ENCODE measurements around the gene SLC17A3.
A peak's percentile ranks its signal among the peaks of the same experiment; 100 is the strongest.

Gene SLC17A3

GRCh38 chr6:25892877-25893276, 18.8 kb upstream of the SLC17A3 start:
- no peak for DNase-seq (ENCODE audit: low read depth in 4 of 4, low spot score in 1 of 4)

GRCh38 chr6:25889877-25890853, 16.1 kb upstream of the SLC17A3 start:
- no peak for DNase-seq (ENCODE audit: low read depth in 4 of 4, low spot score in 1 of 4)

- DNase-seq (ENCODE audit: low read depth in 4 of 4, low spot score in 1 of 4), result no peak
Observed at GRCh38 chr6:25888626-25889025, 14.6 kb upstream of the SLC17A3 start.

DNA sequence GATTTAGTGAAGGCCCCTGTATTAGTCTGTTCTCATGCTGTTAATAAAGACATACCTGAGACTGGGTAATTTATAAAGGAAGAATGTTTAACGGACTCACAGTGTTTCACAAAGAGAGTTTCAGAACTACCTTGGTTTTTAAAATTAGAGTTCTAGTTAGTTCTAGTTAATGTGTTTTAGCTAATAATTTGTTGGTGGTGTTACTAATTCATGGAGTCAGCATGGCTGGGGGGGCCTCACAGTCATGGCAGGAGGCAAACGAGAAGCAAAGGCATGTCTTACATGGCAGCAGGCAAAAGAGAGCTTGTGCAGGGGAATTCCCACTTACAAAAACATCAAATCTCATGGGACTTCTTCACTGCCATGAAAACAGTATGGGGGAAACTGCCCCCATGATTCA, 12.0 kb upstream of the SLC17A3 start:
- DNase-seq (ENCODE audit: low read depth in 4 of 4, low spot score in 1 of 4), result no peak

GRCh38 chr6:25883991-25884390, 9.9 kb upstream of the SLC17A3 start:
- DNase-seq (ENCODE audit: low read depth in 4 of 4, low spot score in 1 of 4), result no peak

DNA sequence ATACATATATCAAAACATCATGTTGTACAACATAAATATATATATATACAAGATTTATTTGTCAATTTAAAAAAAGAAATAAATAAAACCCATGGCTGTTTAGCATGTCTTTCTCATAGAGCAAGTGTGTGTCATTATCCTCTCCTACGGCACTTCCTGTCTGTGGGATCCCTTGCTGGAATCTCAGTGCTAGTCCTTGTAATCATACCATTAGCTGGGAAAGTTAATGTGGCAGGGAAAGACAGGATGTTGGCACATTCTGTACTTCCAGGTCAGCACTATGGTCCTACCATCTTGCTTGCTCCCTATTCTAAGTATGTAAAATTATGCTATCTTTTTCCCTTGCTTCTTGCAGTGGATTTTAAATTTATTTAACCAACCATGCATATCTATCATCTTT, 9.5 kb upstream of the SLC17A3 start:
- DNase-seq (ENCODE audit: low read depth in 4 of 4, low spot score in 1 of 4), result no peak

GRCh38 chr6:25882051-25882496, 8.0 kb upstream of the SLC17A3 start:
- peak in 3 of 4 experiments; percentile 1 to 4 (median 1) for DNase-seq (ENCODE audit: low read depth in 4 of 4, low spot score in 1 of 4)

DNA sequence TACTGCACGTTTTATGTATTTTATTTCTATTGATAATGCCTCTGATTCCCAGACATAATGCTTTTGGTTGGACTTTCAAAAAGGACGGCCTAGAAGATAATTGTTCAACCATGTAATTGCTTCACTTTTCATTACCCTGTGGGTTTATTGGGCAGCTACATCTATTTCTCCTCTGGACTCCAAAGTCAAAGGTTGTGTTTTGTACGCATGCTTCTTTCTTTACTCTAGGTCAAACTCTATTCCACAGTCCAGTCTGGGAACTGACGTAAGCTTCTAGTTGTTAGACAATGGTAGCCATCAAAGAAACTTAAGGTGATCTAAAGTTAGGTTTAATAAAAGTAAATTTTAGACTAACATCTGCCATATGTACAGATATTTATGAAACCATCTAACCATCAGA, 6.6 kb upstream of the SLC17A3 start:
- no peak for DNase-seq (ENCODE audit: low read depth in 4 of 4, low spot score in 1 of 4)

- no peak for DNase-seq (ENCODE audit: low read depth in 4 of 4, low spot score in 1 of 4)
Observed at GRCh38 chr6:25878721-25879322, 4.8 kb upstream of the SLC17A3 start.

DNA sequence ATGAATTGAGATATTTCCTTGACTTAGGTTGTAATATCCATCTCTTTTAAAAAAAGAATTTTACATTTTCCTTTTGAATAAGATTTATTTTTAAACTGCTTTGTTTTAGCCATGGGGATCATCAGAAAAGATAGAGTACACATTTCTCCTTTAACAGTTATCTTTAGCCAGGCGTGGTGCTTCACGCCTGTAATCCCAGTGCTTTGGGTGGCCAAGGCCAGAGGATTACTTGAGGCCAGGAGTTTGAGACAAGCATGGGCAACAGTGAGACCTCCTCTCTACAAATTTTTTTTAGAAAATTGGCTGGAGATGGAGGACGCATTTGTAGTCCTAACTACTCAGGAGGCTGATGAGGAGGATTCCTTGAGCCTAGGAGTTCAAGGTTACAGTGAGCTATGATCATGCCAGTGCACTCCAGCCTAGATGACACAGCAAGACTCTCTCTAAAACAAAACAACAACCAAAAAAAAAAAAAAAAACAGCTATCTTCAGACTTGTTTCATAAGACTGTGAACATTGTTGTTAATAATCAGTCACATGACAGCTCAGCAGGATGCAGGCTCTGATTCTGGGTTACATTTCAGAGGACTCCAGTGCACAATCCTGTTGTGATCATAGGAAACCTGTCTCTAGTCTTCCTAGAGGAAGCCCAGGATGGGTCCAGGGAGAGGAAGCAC, 2.0 kb upstream of the SLC17A3 start:
- DNase-seq (ENCODE audit: low read depth in 4 of 4, low spot score in 1 of 4), result no peak

- no peak for DNase-seq (ENCODE audit: low read depth in 4 of 4, low spot score in 1 of 4)
Observed at GRCh38 chr6:25875563-25875905, 1.5 kb upstream of the SLC17A3 start.

GRCh38 chr6:25874822-25875562, 949 bp upstream of the SLC17A3 start:
- DNase-seq (ENCODE audit: low read depth in 4 of 4, low spot score in 1 of 4), result no peak

- no peak for DNase-seq (ENCODE audit: low read depth in 4 of 4, low spot score in 1 of 4)
Observed at GRCh38 chr6:25872814-25873213, 1.2 kb downstream of the SLC17A3 start.

- no peak for DNase-seq (ENCODE audit: low read depth in 4 of 4, low spot score in 1 of 4)
Observed at GRCh38 chr6:25869840-25870239, 4.2 kb downstream of the SLC17A3 start.

DNA sequence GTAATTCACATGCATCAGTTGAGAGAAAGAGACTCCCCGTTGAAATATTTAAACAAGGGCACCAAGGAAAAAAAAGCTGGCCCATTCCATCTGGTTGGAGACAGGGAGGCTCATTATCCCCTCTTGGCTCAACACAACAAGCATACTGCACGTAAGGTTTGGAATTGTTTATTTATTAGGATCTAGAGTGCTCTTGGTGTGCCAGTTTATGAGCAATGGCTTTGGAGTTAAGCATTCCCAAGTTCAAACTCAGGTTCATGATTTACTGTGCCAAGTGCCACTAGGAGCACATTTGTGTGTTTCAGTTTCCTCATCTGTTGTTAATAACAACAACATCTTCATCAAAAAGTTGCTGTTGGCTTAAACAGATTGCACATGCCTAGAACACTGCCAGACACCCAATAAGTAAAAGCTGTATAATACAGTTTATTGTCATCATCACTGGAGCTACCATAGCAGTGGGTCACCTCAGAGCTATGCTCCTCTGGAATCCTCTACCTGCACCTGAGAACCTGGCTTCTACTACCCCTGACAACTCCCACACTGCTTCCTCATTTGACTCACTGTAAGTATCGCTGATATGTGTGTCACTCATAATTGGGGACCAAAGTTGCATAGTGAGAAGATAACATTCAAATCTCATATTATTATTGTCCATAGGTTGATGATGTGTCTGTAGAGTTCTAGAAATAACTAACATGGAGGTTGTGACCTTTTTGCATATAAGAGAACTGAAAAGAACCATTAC, 5.4 kb downstream of the SLC17A3 start:
- no peak for DNase-seq (ENCODE audit: low read depth in 4 of 4, low spot score in 1 of 4)

- DNase-seq (ENCODE audit: low read depth in 4 of 4, low spot score in 1 of 4), result no peak
Observed at GRCh38 chr6:25866011-25866410, 8.0 kb downstream of the SLC17A3 start.

DNA sequence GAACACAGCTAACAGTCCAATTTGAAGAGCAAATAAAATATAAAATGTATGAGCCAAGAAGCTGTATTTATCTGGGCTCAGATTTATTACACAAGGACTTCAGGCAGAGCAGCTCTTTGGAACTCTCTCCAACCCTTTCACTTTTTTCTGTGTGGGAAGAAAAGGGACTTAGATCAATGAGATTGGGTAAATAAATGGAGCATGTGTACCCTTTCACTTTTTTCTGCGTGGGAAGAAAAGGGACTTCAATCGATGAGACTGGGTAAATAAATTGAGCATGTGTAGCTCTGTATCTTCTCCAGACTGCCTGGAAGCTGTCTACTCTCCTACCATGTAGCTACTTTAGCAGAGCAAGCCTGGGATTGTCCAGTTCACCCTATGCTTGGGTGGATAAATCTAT, 10.7 kb downstream of the SLC17A3 start:
- DNase-seq (ENCODE audit: low read depth in 4 of 4, low spot score in 1 of 4), result no peak

- DNase-seq (ENCODE audit: low read depth in 4 of 4, low spot score in 1 of 4), result no peak
Observed at GRCh38 chr6:25862199-25862598, 11.8 kb downstream of the SLC17A3 start.

DNA sequence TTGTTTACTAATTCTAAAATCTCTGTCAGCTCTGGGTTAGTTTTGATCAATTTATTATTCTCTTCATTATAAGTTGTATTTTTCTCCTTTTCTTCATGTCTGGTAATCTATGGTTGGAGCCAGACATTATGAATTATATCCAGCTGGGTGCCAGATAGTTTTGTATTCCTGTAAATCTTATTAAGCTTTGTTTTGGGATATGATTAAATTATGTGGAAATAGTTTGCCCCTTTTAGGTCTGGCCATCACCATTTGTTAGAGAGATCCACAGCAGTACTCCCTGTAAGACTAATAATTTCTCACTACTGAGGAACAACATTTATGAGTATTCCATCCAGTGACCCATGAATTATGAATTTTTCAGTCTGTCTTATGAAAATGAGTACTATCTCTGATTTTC, 21.3 kb downstream of the SLC17A3 start:
- no peak for DNase-seq (ENCODE audit: low read depth in 4 of 4, low spot score in 1 of 4)

DNA sequence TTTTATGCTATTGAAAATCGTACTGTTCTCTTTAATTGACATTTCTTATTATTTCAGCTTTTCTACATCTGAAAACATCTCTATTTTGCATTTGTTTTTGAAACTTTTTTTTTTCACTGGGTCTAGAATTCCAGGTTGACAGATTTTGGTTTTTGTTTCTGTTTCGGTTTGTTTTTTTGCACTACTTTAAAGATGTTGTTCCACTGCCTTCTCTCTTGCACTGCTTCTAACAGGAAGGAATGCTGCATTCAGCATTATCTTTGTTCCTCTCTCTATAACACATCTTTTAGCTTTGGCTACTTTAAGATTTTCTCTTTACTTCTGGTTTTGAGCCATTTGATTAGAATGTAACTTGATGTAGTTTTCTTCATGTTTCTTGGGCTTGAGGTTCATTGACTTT, 22.1 kb downstream of the SLC17A3 start:
- DNase-seq (ENCODE audit: low read depth in 4 of 4, low spot score in 1 of 4), result no peak

GRCh38 chr6:25844518-25844917, 29.5 kb downstream of the SLC17A3 start:
- DNase-seq (ENCODE audit: low read depth in 4 of 4, low spot score in 1 of 4), result no peak
